HFFc6 (cell line): ENCODE data around the gene TEAD4. TPM values are rescaled to one million over a fixed set of nuclear protein-coding genes. Genes with fewer than 3 reads are reported as not detected.

ENCODE experiments used
- DNase-seq: peaks from one replicate; pipeline ENCODE4 v3.0.0-alpha.2; 2018
- H3K27ac Mint-ChIP-seq: 2 replicates; pipeline ENCODE4 v1.8.0; 2020; ENCODE audit warnings: mild to moderate bottlenecking, mixed read lengths
- H3K27me3 Mint-ChIP-seq: 2 replicates; pipeline ENCODE4 v1.8.0; 2021; ENCODE audit warnings: mild to moderate bottlenecking, moderate library complexity, mixed read lengths; ENCODE audit not compliant: insufficient read depth
- H3K36me3 Mint-ChIP-seq: 2 replicates; pipeline ENCODE4 v1.8.0; 2021; ENCODE audit warnings: low read depth, mixed read lengths
- H3K4me1 Mint-ChIP-seq: 2 replicates; pipeline ENCODE4 v1.8.0; 2020; ENCODE audit warnings: low read depth, mixed read lengths
- H3K4me3 Mint-ChIP-seq: 2 replicates; pipeline ENCODE4 v1.8.0; 2020; ENCODE audit warnings: mild to moderate bottlenecking, moderate library complexity, mixed read lengths
- H3K9me3 Mint-ChIP-seq: 2 replicates; pipeline ENCODE4 v1.8.0; 2020; ENCODE audit warnings: mild to moderate bottlenecking, mixed read lengths
- total RNA-seq, 6 experiments: library from RNA; stranded (reverse); fragmentation: NEBNext Ultra II Directional; extraction: Animal tissue kit (Norgen Biotek cat#: 25700); gene quantifications; 2 replicates in 1 of 6; 3 replicates in 5 of 6; pipeline ENCODE4 v1.2.3, GENCODE V29; 2021
- TF ChIP-seq, protein P1 (sequence below): fragments of 200-600 bp; sonication (generic); IDR thresholded peaks from 2 replicates; pipeline ENCODE4 v1.5.0; 2021; ENCODE audit warnings: antibody characterized with exemption, mild to moderate bottlenecking

TEAD4 gene
- total RNA-seq, 6 experiments from 2014 or later, result 22.2 to 26.2 (median 24.7) TPM

- no peaks in the 10 kb centered on the region for H3K27me3 Mint-ChIP-seq
- no peak overlapping the region for H3K4me3 Mint-ChIP-seq
- no peak overlapping the region for H3K27ac Mint-ChIP-seq
- H3K9me3 Mint-ChIP-seq, result no peaks in the 10 kb centered on the region
- TF ChIP-seq, protein P1, sequence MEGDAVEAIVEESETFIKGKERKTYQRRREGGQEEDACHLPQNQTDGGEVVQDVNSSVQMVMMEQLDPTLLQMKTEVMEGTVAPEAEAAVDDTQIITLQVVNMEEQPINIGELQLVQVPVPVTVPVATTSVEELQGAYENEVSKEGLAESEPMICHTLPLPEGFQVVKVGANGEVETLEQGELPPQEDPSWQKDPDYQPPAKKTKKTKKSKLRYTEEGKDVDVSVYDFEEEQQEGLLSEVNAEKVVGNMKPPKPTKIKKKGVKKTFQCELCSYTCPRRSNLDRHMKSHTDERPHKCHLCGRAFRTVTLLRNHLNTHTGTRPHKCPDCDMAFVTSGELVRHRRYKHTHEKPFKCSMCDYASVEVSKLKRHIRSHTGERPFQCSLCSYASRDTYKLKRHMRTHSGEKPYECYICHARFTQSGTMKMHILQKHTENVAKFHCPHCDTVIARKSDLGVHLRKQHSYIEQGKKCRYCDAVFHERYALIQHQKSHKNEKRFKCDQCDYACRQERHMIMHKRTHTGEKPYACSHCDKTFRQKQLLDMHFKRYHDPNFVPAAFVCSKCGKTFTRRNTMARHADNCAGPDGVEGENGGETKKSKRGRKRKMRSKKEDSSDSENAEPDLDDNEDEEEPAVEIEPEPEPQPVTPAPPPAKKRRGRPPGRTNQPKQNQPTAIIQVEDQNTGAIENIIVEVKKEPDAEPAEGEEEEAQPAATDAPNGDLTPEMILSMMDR, result no peak
- H3K36me3 Mint-ChIP-seq, result no peaks in the 10 kb centered on the region
- peaks cover 12% of the 10 kb centered on the region; the same call in 1 of the 2 replicates for H3K4me1 Mint-ChIP-seq
- peak; percentile 5 for DNase-seq
These were observed 76.0 kb downstream of the TEAD4 start for GRCh38 chr12:3035171-3035570.

- no peak overlapping the region for H3K4me3 Mint-ChIP-seq
- DNase-seq, result peak; percentile 26
These were observed 76.9 kb downstream of the TEAD4 start for GRCh38 chr12:3035815-3036702.

GRCh38 chr12:3036901-3037600 lies 77.9 kb downstream of the TEAD4 start:
- no peak overlapping the region for H3K4me3 Mint-ChIP-seq
- H3K4me1 Mint-ChIP-seq, result peaks cover 12% of the 10 kb centered on the region; the same call in 1 of the 2 replicates
- DNase-seq, result no peak
- 0 out of 2 replicates have a peak, but pooled peaks cover 7% of the 10 kb centered on the region for H3K36me3 Mint-ChIP-seq
- no peak overlapping the region for H3K27ac Mint-ChIP-seq
- TF ChIP-seq, protein P1, result no peak
- no peaks in the 10 kb centered on the region for H3K9me3 Mint-ChIP-seq
- peaks cover 2% of the 10 kb centered on the region; the same call in 1 of the 2 replicates for H3K27me3 Mint-ChIP-seq

More at GRCh38 chr12:3035815-3036702, 76.9 kb downstream of the TEAD4 start:
- Mint-ChIP-seq H3K4me1 (peaks cover 12% of the 10 kb centered on the region; the same call in 1 of the 2 replicates), H3K36me3 (no peaks in the 10 kb centered on the region), H3K27ac (no peak overlapping the region), H3K27me3 (no peaks in the 10 kb centered on the region), H3K9me3 (no peaks in the 10 kb centered on the region)
- TF ChIP-seq, protein P1, result peak; percentile 72

DNA sequence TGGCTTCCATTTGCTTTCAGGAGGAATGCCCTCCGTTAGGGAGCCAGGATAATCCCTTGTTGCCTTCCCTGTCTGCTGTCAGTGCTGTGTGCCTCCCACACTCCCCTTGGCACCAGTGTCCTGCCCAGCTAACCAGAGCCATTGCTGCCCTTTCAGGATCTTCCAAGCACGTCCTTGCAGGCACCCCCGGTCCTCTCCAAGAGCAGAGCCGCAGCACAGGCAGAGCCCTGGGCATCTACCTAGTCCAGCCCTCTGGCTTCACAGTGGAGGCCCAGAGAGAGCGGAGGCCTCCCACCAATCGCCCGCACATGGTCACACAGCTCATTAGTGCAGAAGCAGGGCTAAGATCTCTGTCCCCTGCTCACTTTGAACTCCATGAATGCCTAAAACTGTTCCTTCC lies 79.0 kb downstream of the TEAD4 start:
- Mint-ChIP-seq H3K27ac (no peak overlapping the region), H3K4me1 (peaks cover 12% of the 10 kb centered on the region; the same call in 1 of the 2 replicates), H3K9me3 (no peaks in the 10 kb centered on the region), H3K4me3 (no peak overlapping the region), H3K36me3 (0 out of 2 replicates have a peak, but pooled peaks cover 7% of the 10 kb centered on the region), H3K27me3 (peaks cover 3% of the 10 kb centered on the region)
- TF ChIP-seq, protein P1, result no peak
- no peak for DNase-seq

- Mint-ChIP-seq H3K4me1 (peaks cover 9% of the 10 kb centered on the region; the same call in 1 of the 2 replicates), H3K9me3 (no peaks in the 10 kb centered on the region), H3K27ac (no peak overlapping the region)
These were observed 79.8 kb downstream of the TEAD4 start for GRCh38 chr12:3038926-3039510.

More at GRCh38 chr12:3038926-3039510, 79.8 kb downstream of the TEAD4 start:
- DNase-seq, result no peak
- TF ChIP-seq, protein P1, result no peak
- Mint-ChIP-seq H3K27me3 (peaks cover 3% of the 10 kb centered on the region), H3K4me3 (no peak overlapping the region), H3K36me3 (0 out of 2 replicates have a peak, but pooled peaks cover 7% of the 10 kb centered on the region)
